ENCODE measurements around the gene PTDSS2.

DNA sequence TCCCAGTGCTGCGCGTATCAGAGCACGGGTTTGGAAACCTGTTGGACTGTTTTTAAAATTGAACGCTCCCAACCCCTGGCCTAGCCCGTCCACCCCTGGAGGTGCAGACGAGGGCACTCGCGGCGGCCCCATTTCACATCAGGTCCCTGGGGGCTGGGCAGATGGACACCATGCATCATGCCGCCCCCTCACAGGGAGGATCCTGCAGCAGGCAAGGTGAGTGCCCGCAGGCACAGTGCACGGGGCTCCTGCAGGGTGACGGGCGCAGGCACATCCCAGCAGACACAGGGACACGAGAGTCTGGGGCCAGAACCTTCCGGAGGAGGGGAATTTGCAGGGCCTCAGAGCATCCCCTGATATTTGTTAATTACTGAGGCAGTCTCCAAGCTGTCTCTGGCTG lies 15.6 kb upstream of the PTDSS2 start:
- TF ChIP-seq EZH2phosphoT487 (IDR thresholded peaks at IDR 0.05; ENCODE audit: borderline replicate concordance, low read length), result no peak
- TF ChIP-seq, protein P1, sequence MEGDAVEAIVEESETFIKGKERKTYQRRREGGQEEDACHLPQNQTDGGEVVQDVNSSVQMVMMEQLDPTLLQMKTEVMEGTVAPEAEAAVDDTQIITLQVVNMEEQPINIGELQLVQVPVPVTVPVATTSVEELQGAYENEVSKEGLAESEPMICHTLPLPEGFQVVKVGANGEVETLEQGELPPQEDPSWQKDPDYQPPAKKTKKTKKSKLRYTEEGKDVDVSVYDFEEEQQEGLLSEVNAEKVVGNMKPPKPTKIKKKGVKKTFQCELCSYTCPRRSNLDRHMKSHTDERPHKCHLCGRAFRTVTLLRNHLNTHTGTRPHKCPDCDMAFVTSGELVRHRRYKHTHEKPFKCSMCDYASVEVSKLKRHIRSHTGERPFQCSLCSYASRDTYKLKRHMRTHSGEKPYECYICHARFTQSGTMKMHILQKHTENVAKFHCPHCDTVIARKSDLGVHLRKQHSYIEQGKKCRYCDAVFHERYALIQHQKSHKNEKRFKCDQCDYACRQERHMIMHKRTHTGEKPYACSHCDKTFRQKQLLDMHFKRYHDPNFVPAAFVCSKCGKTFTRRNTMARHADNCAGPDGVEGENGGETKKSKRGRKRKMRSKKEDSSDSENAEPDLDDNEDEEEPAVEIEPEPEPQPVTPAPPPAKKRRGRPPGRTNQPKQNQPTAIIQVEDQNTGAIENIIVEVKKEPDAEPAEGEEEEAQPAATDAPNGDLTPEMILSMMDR (IDR thresholded peaks at IDR 0.05; ENCODE audit: low read depth, low read length, poor library complexity, severe bottlenecking), result no peak

Measured in DOHH2 (cell line).